KMS-11 (cell line): ENCODE results near the gene TMEM129.
A peak's percentile ranks its signal among the peaks of the same experiment; 100 is the strongest.

Source experiments
- H2AFZ ChIP-seq: fragments of 200-600 bp; sonication (generic); 2 replicates; pipeline ENCODE4 v1.6.1; 2016; ENCODE audit warnings: antibody characterized with exemption, mixed run types, low read depth
- H3K27ac ChIP-seq: fragments of 200-600 bp; sonication (generic); 2 replicates; pipeline ENCODE4 v1.6.1; 2016; ENCODE audit warnings: mild to moderate bottlenecking, mixed run types
- H3K27me3 ChIP-seq: fragments of 200-600 bp; sonication (generic); 2 replicates; pipeline ENCODE4 v1.6.1; 2017; ENCODE audit warnings: mild to moderate bottlenecking, low read depth, mixed run types, moderate library complexity; ENCODE audit not compliant: insufficient read depth
- H3K36me3 ChIP-seq: fragments of 200-600 bp; sonication (generic); 2 replicates; pipeline ENCODE4 v1.6.1; 2017; ENCODE audit warnings: mild to moderate bottlenecking, mixed run types; ENCODE audit not compliant: insufficient read depth
- H3K4me1 ChIP-seq: fragments of 200-600 bp; sonication (generic); 2 replicates; pipeline ENCODE4 v1.6.1; 2016; ENCODE audit warnings: mild to moderate bottlenecking, low read depth, mixed run types; ENCODE audit not compliant: poor library complexity, severe bottlenecking
- H3K4me2 ChIP-seq: fragments of 200-600 bp; sonication (generic); 2 replicates; pipeline ENCODE4 v1.7.0; 2016; ENCODE audit warnings: mild to moderate bottlenecking, mixed run types
- H3K4me3 ChIP-seq: fragments of 200-600 bp; sonication (generic); IDR thresholded peaks from 2 replicates; pipeline ENCODE4 v1.6.1; 2017; ENCODE audit warnings: low read depth, low read length, mixed read lengths; ENCODE audit not compliant: insufficient read depth
- H3K79me2 ChIP-seq: fragments of 200-600 bp; sonication (generic); 2 replicates; pipeline ENCODE4 v1.6.1; 2016; ENCODE audit warnings: low read depth, mixed run types; ENCODE audit not compliant: insufficient read depth
- H3K9ac ChIP-seq: fragments of 200-600 bp; sonication (generic); 2 replicates; pipeline ENCODE4 v1.6.1; 2016; ENCODE audit warnings: mild to moderate bottlenecking, mixed run types
- H4K20me1 ChIP-seq: fragments of 200-600 bp; sonication (generic); 2 replicates; pipeline ENCODE4 v1.6.1; 2016; ENCODE audit warnings: mild to moderate bottlenecking, mixed run types; ENCODE audit not compliant: insufficient read depth
- TF ChIP-seq, protein P1 (sequence below): fragments of 200-600 bp; sonication (generic); conservative IDR thresholded peaks from 2 replicates; pipeline ENCODE4 v1.6.1; 2017; ENCODE audit warnings: low read depth, mild to moderate bottlenecking, antibody characterized with exemption, low read length, moderate library complexity, mixed read lengths

TMEM129 gene, protein sequence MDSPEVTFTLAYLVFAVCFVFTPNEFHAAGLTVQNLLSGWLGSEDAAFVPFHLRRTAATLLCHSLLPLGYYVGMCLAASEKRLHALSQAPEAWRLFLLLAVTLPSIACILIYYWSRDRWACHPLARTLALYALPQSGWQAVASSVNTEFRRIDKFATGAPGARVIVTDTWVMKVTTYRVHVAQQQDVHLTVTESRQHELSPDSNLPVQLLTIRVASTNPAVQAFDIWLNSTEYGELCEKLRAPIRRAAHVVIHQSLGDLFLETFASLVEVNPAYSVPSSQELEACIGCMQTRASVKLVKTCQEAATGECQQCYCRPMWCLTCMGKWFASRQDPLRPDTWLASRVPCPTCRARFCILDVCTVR

DNA sequence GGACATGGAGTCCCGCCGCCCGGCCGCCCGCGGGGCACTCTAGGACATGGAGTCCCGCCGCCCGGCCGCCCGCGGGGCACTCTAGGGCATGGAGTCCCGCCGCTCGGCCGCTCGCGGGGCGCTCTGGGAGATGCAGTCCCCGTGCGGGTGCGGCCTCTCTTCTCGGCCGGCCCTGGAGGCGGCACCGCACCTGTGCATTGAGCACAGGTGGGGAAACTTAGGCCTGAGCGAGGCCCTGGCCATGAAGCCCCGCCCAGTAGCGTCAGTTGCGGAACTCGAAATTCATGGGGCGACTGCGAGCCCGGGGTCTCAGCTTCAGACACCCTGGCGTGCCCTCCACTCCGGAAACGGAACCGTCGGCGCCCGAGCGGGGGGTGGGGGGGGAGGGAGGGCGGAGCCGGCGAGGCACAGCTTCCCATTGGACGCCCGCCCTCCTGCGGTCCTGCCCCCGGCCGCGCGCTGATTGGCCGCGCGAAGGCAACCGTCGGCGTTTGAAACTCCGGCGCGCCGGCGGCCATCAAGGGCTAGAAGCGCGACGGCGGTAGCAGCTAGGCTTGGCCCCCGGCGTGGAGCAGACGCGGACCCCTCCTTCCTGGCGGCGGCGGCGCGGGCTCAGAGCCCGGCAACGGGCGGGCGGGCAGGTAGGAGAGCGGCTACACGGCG is at the start of gene TMEM129, which contains the start of gene TACC3:
Gene TMEM129 (minus strand): TSS at position 321 of the 663 bp plus-strand sequence. CDS start 486 bp downstream, outside the sequence.
Gene TACC3 (plus strand): TSS at position 519 of the 663 bp plus-strand sequence. CDS start 1,901 bp downstream, outside the sequence.
- Histone ChIP-seq H3K4me2 (peak within 1 kb of the TSS; percentile 68), H3K4me1 (peaks cover 21% of the 10 kb centered on the region), H2AFZ (peak within 1 kb of the TSS; percentile 10; the same call in 1 of the 2 replicates), H4K20me1 (no peaks in the 10 kb centered on the region), H3K36me3 (no peaks in the 10 kb centered on the region), H3K9ac (peak within 1 kb of the TSS; percentile 63), H3K4me3 (peak within 1 kb of the TSS; percentile 58), H3K27me3 (no peaks in the 10 kb centered on the region), H3K79me2 (peaks cover 51% of the 10 kb centered on the region), H3K27ac (peak within 1 kb of the TSS; percentile 54)
- TF ChIP-seq, protein P1, sequence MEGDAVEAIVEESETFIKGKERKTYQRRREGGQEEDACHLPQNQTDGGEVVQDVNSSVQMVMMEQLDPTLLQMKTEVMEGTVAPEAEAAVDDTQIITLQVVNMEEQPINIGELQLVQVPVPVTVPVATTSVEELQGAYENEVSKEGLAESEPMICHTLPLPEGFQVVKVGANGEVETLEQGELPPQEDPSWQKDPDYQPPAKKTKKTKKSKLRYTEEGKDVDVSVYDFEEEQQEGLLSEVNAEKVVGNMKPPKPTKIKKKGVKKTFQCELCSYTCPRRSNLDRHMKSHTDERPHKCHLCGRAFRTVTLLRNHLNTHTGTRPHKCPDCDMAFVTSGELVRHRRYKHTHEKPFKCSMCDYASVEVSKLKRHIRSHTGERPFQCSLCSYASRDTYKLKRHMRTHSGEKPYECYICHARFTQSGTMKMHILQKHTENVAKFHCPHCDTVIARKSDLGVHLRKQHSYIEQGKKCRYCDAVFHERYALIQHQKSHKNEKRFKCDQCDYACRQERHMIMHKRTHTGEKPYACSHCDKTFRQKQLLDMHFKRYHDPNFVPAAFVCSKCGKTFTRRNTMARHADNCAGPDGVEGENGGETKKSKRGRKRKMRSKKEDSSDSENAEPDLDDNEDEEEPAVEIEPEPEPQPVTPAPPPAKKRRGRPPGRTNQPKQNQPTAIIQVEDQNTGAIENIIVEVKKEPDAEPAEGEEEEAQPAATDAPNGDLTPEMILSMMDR: no peak

DNA sequence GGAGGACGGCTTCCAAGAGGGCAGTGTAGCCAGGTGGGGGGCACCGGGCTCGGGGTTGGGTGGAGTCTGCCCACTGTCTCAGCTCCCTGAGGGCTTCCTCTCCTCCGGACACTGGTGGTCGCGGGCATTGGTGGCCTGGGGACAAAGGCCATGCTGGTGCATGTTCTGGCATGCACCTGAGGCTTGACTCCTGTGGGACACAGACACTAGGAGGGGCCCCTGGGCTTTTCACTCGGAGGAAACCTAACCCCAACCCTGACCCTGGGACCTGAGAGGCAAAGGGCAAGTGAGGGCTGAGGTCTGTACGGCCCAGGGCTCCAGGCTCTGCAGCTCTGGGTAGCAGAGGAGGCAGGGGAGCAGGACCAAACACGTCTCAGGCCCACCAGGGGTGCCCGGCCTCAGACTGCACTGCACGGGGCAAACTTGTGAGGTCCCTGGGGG is 49.7 kb upstream of the TMEM129 start:
- no peak overlapping the region for H3K9ac ChIP-seq
- no peaks in the 10 kb centered on the region for H4K20me1 ChIP-seq
- H2AFZ ChIP-seq: no peak overlapping the region
- H3K4me2 ChIP-seq: no peak overlapping the region
- no peak overlapping the region for H3K4me3 ChIP-seq
- H3K4me1 ChIP-seq: peaks cover 4% of the 10 kb centered on the region
- no peaks in the 10 kb centered on the region for H3K79me2 ChIP-seq
- no peaks in the 10 kb centered on the region for H3K27me3 ChIP-seq
- TF ChIP-seq, protein P1: no peak
- no peak overlapping the region for H3K27ac ChIP-seq
- H3K36me3 ChIP-seq: no peaks in the 10 kb centered on the region

DNA sequence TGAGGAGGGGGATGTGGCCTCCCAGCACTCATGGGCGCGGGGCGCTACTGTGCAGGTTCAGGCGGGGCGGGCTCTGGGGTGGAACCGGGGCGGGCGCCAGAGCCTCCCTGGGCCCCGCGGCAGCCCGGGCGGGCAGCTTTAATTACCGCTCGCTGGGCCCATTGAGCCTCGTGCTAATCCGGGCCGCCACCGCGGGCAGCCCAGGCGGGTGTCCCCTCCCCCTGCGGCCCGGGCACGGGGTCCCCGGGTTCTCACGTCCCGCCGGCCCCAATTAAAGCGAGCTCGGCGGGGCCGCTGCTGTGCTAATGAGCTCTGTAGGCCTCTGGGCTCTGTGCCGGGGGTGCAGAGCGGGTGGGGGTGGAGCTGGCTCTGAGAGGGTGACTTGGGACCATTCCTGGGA is 49.1 kb upstream of the TMEM129 start:
- Histone ChIP-seq H3K36me3 (no peaks in the 10 kb centered on the region), H3K9ac (no peak overlapping the region), H3K4me2 (no peak overlapping the region), H3K4me3 (no peak overlapping the region), H4K20me1 (no peaks in the 10 kb centered on the region), H3K27ac (no peak overlapping the region), H3K27me3 (no peaks in the 10 kb centered on the region), H2AFZ (no peak overlapping the region), H3K79me2 (no peaks in the 10 kb centered on the region), H3K4me1 (peaks cover 4% of the 10 kb centered on the region)
- TF ChIP-seq, protein P1: no peak

DNA sequence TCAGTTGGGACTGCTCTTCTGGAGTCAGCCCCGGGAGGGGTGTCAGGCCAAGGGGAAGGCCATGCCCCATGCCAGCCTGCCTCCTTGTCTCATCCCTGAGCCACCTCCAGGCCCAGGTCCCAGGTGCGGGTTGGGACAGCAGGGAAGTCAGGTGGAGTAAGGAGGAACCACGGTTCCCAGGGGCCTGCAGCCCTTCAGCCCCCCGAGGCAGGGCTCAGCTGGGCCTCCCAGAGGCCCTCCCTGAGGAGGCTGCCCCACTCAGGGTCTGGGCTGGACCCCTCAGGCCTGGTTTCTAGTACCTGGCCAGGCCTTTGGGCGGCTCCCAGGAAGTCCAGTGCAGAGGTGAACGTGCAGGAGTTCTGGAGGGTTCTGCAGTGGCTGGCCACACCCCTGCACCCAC is 48.6 kb upstream of the TMEM129 start:
- H3K4me2 ChIP-seq: no peak overlapping the region
- H3K27me3 ChIP-seq: no peaks in the 10 kb centered on the region
- H3K27ac ChIP-seq: no peak overlapping the region

More for the DNA sequence above, 48.6 kb upstream of the TMEM129 start:
- Histone ChIP-seq H3K36me3 (no peaks in the 10 kb centered on the region), H4K20me1 (no peaks in the 10 kb centered on the region), H3K9ac (no peak overlapping the region), H2AFZ (no peak overlapping the region), H3K4me3 (no peak overlapping the region), H3K79me2 (no peaks in the 10 kb centered on the region), H3K4me1 (peaks cover 4% of the 10 kb centered on the region)
- TF ChIP-seq, protein P1: no peak
